Endothelial cell of umbilical vein (primary cell): ENCODE data around the gene C12orf57. TPM values are rescaled to one million over a fixed set of nuclear protein-coding genes. Genes with fewer than 3 reads are reported as not detected.

Source experiments
- BruUV-seq: library from RNA; stranded (reverse); fragments of 400-500 nt; replicated peaks from 2 replicates; lab custom pipeline; 2021; lab: Mats Ljungman, UMichigan
- CTCF ChIA-PET: fragments of 300-600, 350-600 bp; sonication (Branson Sonifier 250); formaldehyde crosslinking; loops from one replicate; lab custom pipeline; 2021; ENCODE audit warnings: antibody characterized with exemption, inconsistent platforms; lab: Charles Lee
- POLR2A ChIA-PET: fragments of 300-600, 350-600 bp; sonication (Branson Sonifier 250); formaldehyde crosslinking; loops from one replicate; lab custom pipeline; 2021; ENCODE audit warnings: antibody characterized with exemption, inconsistent platforms; lab: Charles Lee
- DNase-seq: peaks from one replicate; pipeline ENCODE4 v3.0.0-alpha.2; 2011; ENCODE audit warnings: low read depth, low spot score
- FAIRE-seq: peaks from 2 replicates; lab custom pipeline; 2011; peaks lifted over from hg19 to GRCh38; lab: Jason Lieb, UNC
- H2AFZ ChIP-seq: 2 replicates; pipeline ENCODE4 v1.6.0; 2012; ENCODE audit warnings: low read depth, low read length, control low read depth, inconsistent platforms
- H3K27ac ChIP-seq: 2 replicates; pipeline ENCODE4 v1.5.1; 2011; ENCODE audit warnings: low read depth, mild to moderate bottlenecking, control low read depth, low read length, moderate library complexity; ENCODE audit not compliant: insufficient read depth
- H3K27me3 ChIP-seq, 2 experiments: 2 replicates each; pipeline versions ENCODE4 v1.6.0 to v1.6.1; 2011; ENCODE audit warnings: low read length in 2 of 2, mixed read lengths in 1 of 2; ENCODE audit not compliant: control insufficient read depth in 2 of 2, insufficient read depth in 2 of 2
- H3K36me3 ChIP-seq, 2 experiments: 2 replicates in 1 of 2; 3 replicates in 1 of 2; pipeline ENCODE4 v1.5.1; 2011; ENCODE audit warnings: low read length in 2 of 2, mild to moderate bottlenecking in 1 of 2, moderate library complexity in 1 of 2; ENCODE audit not compliant: control insufficient read depth in 2 of 2, insufficient read depth in 2 of 2; ENCODE audit errors: extremely low read depth in 1 of 2
- H3K4me1 ChIP-seq: 3 replicates; pipeline ENCODE4 v1.5.1; 2011; ENCODE audit warnings: mild to moderate bottlenecking, low read length; ENCODE audit not compliant: control insufficient read depth, insufficient read depth; ENCODE audit errors: extremely low read depth
- H3K4me2 ChIP-seq: 2 replicates; pipeline ENCODE4 v1.6.1; 2011; ENCODE audit warnings: low read length, control low read depth, mixed read lengths; ENCODE audit not compliant: insufficient read depth
- H3K4me3 ChIP-seq, 3 experiments: fragments of 200-600 bp in 1 of 3; sonication (generic), shearing (Covaris generic) in 1 of 3; replicated peaks in 1 of 3; 2 replicates each; pipeline ENCODE4 v1.5.1; 2011 to 2016; ENCODE audit warnings: control low read depth in 3 of 3, low read length in 3 of 3, mild to moderate bottlenecking in 2 of 3, inconsistent platforms in 1 of 3, low read depth in 1 of 3, moderate library complexity in 1 of 3; ENCODE audit not compliant: insufficient read depth in 1 of 3
- H3K79me2 ChIP-seq: 2 replicates; pipeline ENCODE4 v1.6.0; 2012; ENCODE audit warnings: low read length, inconsistent platforms; ENCODE audit not compliant: control insufficient read depth, insufficient read depth
- H3K9ac ChIP-seq: replicated peaks from 2 replicates; pipeline ENCODE3; 2011; ENCODE audit warnings: low read length, control low read depth; ENCODE audit not compliant: insufficient read depth; ENCODE audit errors: extremely low read depth
- H3K9me1 ChIP-seq: replicated peaks from 3 replicates; pipeline ENCODE4 v1.6.0; 2011; ENCODE audit warnings: mild to moderate bottlenecking, low read length; ENCODE audit not compliant: control insufficient read depth, insufficient read depth; ENCODE audit errors: extremely low read depth
- H3K9me3 ChIP-seq: replicated peaks from 2 replicates; pipeline ENCODE4 v1.5.1; 2012; ENCODE audit warnings: low read length, inconsistent platforms; ENCODE audit not compliant: control insufficient read depth, insufficient read depth
- H4K20me1 ChIP-seq: replicated peaks from 2 replicates; pipeline ENCODE3; 2011; ENCODE audit warnings: mild to moderate bottlenecking, low read length; ENCODE audit not compliant: control insufficient read depth, insufficient read depth; ENCODE audit errors: extremely low read depth
- EZH2 ChIP-seq: IDR thresholded peaks from 2 replicates; pipeline ENCODE4 v1.6.1; 2012; ENCODE audit warnings: borderline replicate concordance, low read depth, mild to moderate bottlenecking, moderate library complexity, low read length, inconsistent platforms; ENCODE audit not compliant: severe bottlenecking
- GATA2 ChIP-seq: IDR thresholded peaks from 2 replicates; pipeline ENCODE4 v1.7.0; 2011; ENCODE audit warnings: low read depth, mild to moderate bottlenecking, moderate library complexity, mixed read lengths, low read length; ENCODE audit not compliant: insufficient read length, insufficient read depth
- JUN ChIP-seq: IDR thresholded peaks from 2 replicates; pipeline ENCODE4 v1.6.1; 2011; ENCODE audit warnings: borderline replicate concordance, low read depth; ENCODE audit not compliant: insufficient read length, insufficient read depth
- POLR2A ChIP-seq: IDR thresholded peaks from 2 replicates; pipeline ENCODE4 v1.6.1; 2012; ENCODE audit warnings: low read depth, mild to moderate bottlenecking, control low read depth, low read length
- dilution Hi-C: fragments of 300-500 bp; cut with MboI; formaldehyde crosslinking; loops from one replicate; pipeline ENCODE4 v1.15.0; 2019; ENCODE audit warnings: low sequenced_read_pairs; ENCODE audit not compliant: extremely low pct_ligation_motif_present
- intact Hi-C: fragments of 100-400 bp; cut with micrococcal nuclease; formaldehyde crosslinking; loops from one replicate; pipeline ENCODE4 v1.10.0; 2022
- polyA plus RNA-seq, 4 experiments: library from polyadenylated mRNA; depleted of rRNA in 3 of 4; stranded (reverse) in 3 of 4; unstranded in 1 of 4; fragments of >200 nt; gene quantifications; 2 replicates each; pipeline versions ENCODE4 v1.2.1 to v1.2.3, GENCODE V29; 2011 to 2012; ENCODE audit warnings: missing spikeins in 1 of 4
- total RNA-seq: library from RNA; stranded (reverse); gene quantifications from 2 replicates; pipeline ENCODE4 v1.2.3, GENCODE V29; 2021
- TF ChIP-seq, protein P1 (sequence below), 2 donors: IDR thresholded peaks; 1 replicate in 1 of 2; 2 replicates in 1 of 2; pipeline ENCODE4 v1.5.1; 2011; ENCODE audit warnings: low read length in 2 of 2, mild to moderate bottlenecking in 2 of 2, moderate library complexity in 2 of 2, control low read depth in 1 of 2, inconsistent platforms in 1 of 2, low read depth in 1 of 2; ENCODE audit not compliant: insufficient read depth in 1 of 2; ENCODE audit errors: extremely low read depth in 1 of 2

The C12orf57 gene
- total and polyA plus RNA-seq, 2 donors (not counting 3 experiments of a cell fraction or from before 2014, with no cell fraction given): 167 to 729 TPM

DNA sequence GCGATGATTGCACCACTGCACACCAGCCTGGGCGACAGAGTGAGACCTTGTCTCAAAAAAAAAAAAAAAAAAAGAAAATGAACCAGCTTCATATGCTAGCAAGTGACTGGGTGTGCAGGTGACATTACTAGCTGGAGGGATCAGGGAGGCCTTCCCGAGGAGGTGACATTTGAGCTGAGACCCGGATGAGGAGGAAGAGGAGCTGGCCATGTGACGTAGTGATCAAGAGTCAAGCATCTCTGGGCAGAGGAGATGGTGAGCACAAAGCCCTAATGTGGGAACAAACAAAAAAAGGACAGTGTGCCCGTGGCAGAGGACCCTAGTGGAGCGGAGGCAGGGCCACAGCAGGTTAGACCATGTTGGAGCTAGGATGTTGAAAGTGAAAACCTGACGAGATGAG lies 3.8 kb downstream of the C12orf57 start:
- Histone ChIP-seq H3K27ac (no peak overlapping the region), H3K27me3 (no peaks in the 10 kb centered on the region), H3K9me1 (no peaks in the 10 kb centered on the region), H3K36me3 (no peaks in the 10 kb centered on the region), H2AFZ (no peak overlapping the region), H4K20me1 (no peaks in the 10 kb centered on the region), H3K9ac (no peak overlapping the region), H3K4me1 (peaks cover 19% of the 10 kb centered on the region), H3K79me2 (no peaks in the 10 kb centered on the region), H3K4me2 (no peak overlapping the region), H3K9me3 (no peaks in the 10 kb centered on the region), H3K4me3 (no peak overlapping the region)
- no peak for FAIRE-seq
- CTCF ChIA-PET: interaction anchor here (0.7 to 6.0 kb wide), 4 partner anchors 14 to 163 kb away, joined by 3 to 73 read pairs (median 10); partner anchors contain the start of gene C1RL
- DNase-seq: no peak
- BruUV-seq: no TSS peak
- intact Hi-C loops (no loop called here), dilution Hi-C loops (no loop called here)
- TF ChIP-seq EZH2 (no peak), GATA2 (no peak), POLR2A (no peak), JUN (no peak)
- TF ChIP-seq, protein P1, sequence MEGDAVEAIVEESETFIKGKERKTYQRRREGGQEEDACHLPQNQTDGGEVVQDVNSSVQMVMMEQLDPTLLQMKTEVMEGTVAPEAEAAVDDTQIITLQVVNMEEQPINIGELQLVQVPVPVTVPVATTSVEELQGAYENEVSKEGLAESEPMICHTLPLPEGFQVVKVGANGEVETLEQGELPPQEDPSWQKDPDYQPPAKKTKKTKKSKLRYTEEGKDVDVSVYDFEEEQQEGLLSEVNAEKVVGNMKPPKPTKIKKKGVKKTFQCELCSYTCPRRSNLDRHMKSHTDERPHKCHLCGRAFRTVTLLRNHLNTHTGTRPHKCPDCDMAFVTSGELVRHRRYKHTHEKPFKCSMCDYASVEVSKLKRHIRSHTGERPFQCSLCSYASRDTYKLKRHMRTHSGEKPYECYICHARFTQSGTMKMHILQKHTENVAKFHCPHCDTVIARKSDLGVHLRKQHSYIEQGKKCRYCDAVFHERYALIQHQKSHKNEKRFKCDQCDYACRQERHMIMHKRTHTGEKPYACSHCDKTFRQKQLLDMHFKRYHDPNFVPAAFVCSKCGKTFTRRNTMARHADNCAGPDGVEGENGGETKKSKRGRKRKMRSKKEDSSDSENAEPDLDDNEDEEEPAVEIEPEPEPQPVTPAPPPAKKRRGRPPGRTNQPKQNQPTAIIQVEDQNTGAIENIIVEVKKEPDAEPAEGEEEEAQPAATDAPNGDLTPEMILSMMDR (IDR thresholded peaks at IDR 0.05; ENCODE audit: extremely low read depth in 1 of 2, insufficient read depth in 1 of 2, low read depth in 1 of 2, low read length in 2 of 2): no peak
- POLR2A ChIA-PET: interaction anchor here (0.6 kb wide), 1 partner anchor 81 kb away, joined by 6 read pairs; no protein-coding TSS in a partner anchor
